ENCODE measurements around the gene KCNJ4. TPM values are rescaled to one million over a fixed set of nuclear protein-coding genes. Genes with fewer than 3 reads are reported as not detected.

KCNJ4 gene
- total and polyA plus RNA-seq, 10 of the 15 experiments (the other 5 are each of a cell fraction or from before 2014, with no cell fraction given): not detected

GRCh38 chr22:38490915-38491314, 35.9 kb upstream of the KCNJ4 start:
- ChIA-PET RAD21 (ENCODE audit: unreplicated experiment) (no interaction called here), CTCF (interaction anchor here (1.9 kb wide), 1 partner anchor 19 kb away, joined by 5 read pairs; no protein-coding TSS in a partner anchor), POLR2A (interaction anchor here (1.2 to 1.3 kb wide), 2 partner anchors 11 to 13 kb away, joined by 3 to 5 read pairs; no protein-coding TSS in a partner anchor), SMC1A (ENCODE audit: uncharacterized antibody, unreplicated experiment) (interaction anchor here (0.6 to 1.8 kb wide), 4 partner anchors 9 to 89 kb away, joined by 4 to 6 read pairs (median 4); no protein-coding TSS in a partner anchor)
- Histone ChIP-seq H4K20me1 (ENCODE audit: control insufficient read depth, insufficient read depth) (peaks cover 6% of the 10 kb centered on the region; the same call in 1 of the 2 replicates), H3K9ac (ENCODE audit: control insufficient read depth, insufficient read depth, low read length) (no peak overlapping the region), H3K4me2 (ENCODE audit: control insufficient read depth, insufficient read depth) (no peak overlapping the region), H3K79me2 (ENCODE audit: control insufficient read depth, insufficient read depth, low read length) (peaks cover 5% of the 10 kb centered on the region), H3K36me3 (ENCODE audit: control insufficient read depth in 2 of 2, insufficient read depth in 2 of 2, low read length in 1 of 2) (peaks cover 29 to 65% of the 10 kb centered on the region in 2 experiments), H2AFZ (ENCODE audit: control insufficient read depth, low read depth, low read length) (no peak overlapping the region), H3K27me3 (replicated peaks in 1 of 2; ENCODE audit: control insufficient read depth in 2 of 2, insufficient read depth in 2 of 2, low read length in 1 of 2) (no peaks in the 10 kb centered on the region), H3K4me3 (no peak overlapping the region), H3K27ac (ENCODE audit: control insufficient read depth, insufficient read depth) (no peak overlapping the region), H3K9me3 (replicated peaks; ENCODE audit: control insufficient read depth, insufficient read depth, low read length) (no peaks in the 10 kb centered on the region), H3K4me1 (ENCODE audit: control insufficient read depth, insufficient read depth, low read length) (no peaks in the 10 kb centered on the region)
- no peak for DNase-seq (ENCODE audit: low read depth, low spot score)
- in situ Hi-C loops (cut with MboI) (no loop called here), intact Hi-C loops (cut with micrococcal nuclease; ENCODE audit: unreplicated experiment) (no loop called here)
- 100% methylated on average over 1 of the region's 1 CpG for WGBS (ENCODE audit: insufficient coverage, insufficient replicate concordance, low lambda C conversion rate, missing lambda C conversion rate)
- BruUV-seq (replicated peaks): no TSS peak
- peak; percentile 26; the same call in 1 of the 3 replicates for ATAC-seq
- FAIRE-seq: no peak
- TF ChIP-seq PML (IDR thresholded peaks at IDR 0.05; ENCODE audit: low read length): no peak
- no peak for TF ChIP-seq CTCF (IDR thresholded peaks at IDR 0.05 in 2 of 3, conservative IDR thresholded peaks at IDR 0.05 in 1 of 3; ENCODE audit: control insufficient read depth in 2 of 3, extremely low read depth in 1 of 3, insufficient read depth in 1 of 3, low read depth in 3 of 3, low read length in 3 of 3)
- TF ChIP-seq MTA2 (IDR thresholded peaks at IDR 0.05; ENCODE audit: low read depth): no peak
- no peak for TF ChIP-seq CHD4 (IDR thresholded peaks at IDR 0.05)
- TF ChIP-seq ZSCAN29 (IDR thresholded peaks at IDR 0.05): no peak
- TF ChIP-seq TARDBP (IDR thresholded peaks at IDR 0.05; ENCODE audit: borderline replicate concordance): no peak
- no peak for TF ChIP-seq ZNF384 (IDR thresholded peaks at IDR 0.05; ENCODE audit: borderline replicate concordance, low read depth, low read length)
- no peak for TF ChIP-seq CBX5 (IDR thresholded peaks at IDR 0.05; ENCODE audit: low read depth)
- no peak for TF ChIP-seq CHD2 (IDR thresholded peaks at IDR 0.05; ENCODE audit: borderline replicate concordance, low read depth, low read length)
- no peak for TF ChIP-seq KAT2A (conservative IDR thresholded peaks at IDR 0.05; ENCODE audit: control insufficient read depth, low read depth, low read length)
- no peak for TF ChIP-seq CREM (IDR thresholded peaks at IDR 0.05; ENCODE audit: low read depth)
- no peak for TF ChIP-seq E4F1 (IDR thresholded peaks at IDR 0.05; ENCODE audit: borderline replicate concordance, partially characterized antibody)
- no peak for TF ChIP-seq MLLT1 (IDR thresholded peaks at IDR 0.05)
- no peak for TF ChIP-seq HSF1 (IDR thresholded peaks at IDR 0.05; ENCODE audit: low read depth, low read length)
- no peak for TF ChIP-seq IKZF2 (IDR thresholded peaks at IDR 0.05)
- TF ChIP-seq JUNB (IDR thresholded peaks at IDR 0.05): no peak
- TF ChIP-seq CBFB (IDR thresholded peaks at IDR 0.05; ENCODE audit: low read depth): no peak
